GM03348 (cell line): ENCODE results near the gene ELAC2.
A peak's percentile ranks its signal among the peaks of the same experiment; 100 is the strongest.
"Not testable (repeated sequence)": the region's sequence is repeated elsewhere in the genome, so short reads cannot be mapped to it uniquely, and the experiment has no call there.

Experiments
- DNase-seq: peaks from one replicate; pipeline ENCODE4 v3.0.0; 2012; ENCODE audit warnings: low spot score

The ELAC2 gene

GRCh38 chr17:12990041-12990808, 27.6 kb downstream of the ELAC2 start:
- no peak for DNase-seq

DNA sequence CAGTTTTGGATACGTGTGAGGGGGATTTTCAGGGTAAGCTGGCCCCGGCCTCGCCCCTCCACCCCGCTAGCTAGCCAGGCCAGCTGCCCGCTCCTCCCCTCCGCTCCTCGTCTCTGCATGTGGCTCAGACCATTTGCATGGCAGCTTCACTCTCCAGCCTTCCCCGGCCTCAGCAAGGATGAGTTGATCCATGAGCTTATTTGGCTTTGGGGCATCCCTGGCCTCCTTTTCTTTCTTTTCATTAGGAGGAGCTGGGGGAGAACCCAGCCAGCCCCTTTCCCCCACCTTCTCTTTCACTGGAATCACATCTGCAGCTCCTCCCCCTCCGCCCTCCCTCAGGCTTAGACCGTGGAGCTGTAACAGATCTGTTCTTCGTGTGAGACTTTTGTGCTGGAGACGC, 30.7 kb downstream of the ELAC2 start:
- DNase-seq, result no peak

DNA sequence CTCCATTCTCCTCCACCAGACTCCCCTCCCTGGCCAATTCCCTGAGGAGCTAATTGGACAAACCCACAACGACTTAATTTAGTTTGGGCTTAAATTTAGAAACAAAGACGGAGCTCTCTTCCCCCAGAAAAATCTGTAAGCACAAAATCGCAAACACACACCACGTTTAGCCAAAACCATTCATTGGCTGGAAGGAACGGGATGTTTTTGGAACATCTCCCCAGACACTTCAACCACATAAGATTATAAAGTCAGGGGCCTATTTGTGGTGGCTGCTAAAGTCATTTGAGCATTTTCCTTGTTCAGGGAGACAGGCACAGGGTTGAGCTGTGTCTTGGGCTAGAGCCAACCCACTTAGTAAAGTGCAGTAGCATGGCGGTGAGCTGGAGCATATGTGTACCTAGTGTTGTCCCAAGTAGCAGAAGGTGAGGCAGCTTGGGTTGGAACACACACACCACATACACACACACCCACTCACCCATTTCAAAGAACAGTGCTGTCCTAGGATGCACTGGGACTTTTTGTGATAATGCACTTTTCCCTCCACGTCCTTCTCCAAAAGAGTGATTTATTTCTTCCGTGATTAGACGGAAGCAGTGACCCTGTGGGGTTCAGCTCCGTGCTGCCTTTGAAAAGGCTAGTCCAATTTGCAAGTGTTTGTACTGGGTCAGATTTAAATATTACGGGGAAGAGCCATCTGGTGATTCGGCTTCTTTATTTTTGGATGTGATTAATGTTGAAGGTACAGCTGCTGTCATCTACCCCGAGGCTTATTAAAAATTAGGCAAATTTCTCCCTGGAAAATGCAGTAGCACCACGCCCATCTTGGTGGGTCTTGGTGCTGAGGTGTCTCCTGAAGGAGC, 32.2 kb downstream of the ELAC2 start:
- peak; percentile 44 for DNase-seq

DNA sequence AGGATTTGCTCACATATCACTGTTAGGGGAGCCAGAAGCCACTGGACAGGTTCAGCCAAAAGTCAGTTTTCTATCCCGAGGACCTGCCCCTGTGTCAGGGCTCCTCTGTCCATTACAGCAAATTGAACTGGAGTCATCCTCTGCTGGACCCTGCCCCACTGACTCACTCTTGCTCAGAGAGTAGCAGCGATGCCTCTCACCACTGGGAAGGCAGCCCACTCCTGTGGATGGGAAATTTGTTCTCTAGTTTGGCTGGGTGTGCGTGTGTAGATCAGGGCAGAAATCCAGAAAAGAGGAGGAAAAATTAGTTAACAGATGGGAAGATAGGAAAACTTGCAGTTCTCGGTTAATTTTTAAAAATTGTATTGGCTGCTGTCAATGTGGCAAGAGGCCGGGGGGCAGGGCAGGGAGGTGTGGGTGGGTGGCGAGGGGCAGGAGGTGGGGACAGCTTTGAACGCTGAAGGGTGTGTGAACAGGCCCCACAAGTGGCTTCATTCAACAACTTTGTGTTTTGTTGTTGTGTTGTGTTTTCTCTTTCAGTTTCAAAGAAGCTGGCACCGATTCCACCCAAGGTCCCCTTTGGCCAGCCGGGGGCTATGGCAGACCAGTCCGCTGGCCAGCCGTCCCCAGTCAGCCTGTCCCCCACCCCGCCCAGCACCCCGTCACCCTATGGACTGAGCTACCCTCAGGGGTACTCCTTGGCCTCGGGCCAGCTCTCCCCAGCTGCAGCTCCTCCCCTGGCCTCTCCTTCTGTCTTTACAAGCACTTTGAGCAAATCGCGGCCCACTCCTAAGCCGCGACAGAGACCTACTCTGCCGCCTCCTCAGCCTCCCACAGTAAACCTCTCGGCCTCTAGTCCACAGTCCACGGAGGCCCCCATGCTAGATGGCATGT, 33.6 kb downstream of the ELAC2 start:
- peak; percentile 92 for DNase-seq

- DNase-seq, result no peak
Observed at GRCh38 chr17:12982224-12982623, 35.6 kb downstream of the ELAC2 start.

- peak; percentile 62 for DNase-seq
Observed at GRCh38 chr17:12979826-12980500, 37.9 kb downstream of the ELAC2 start.

GRCh38 chr17:12979246-12979645, 38.6 kb downstream of the ELAC2 start:
- DNase-seq, result no peak

GRCh38 chr17:12978787-12979186, 39.0 kb downstream of the ELAC2 start:
- not testable (repeated sequence) for DNase-seq

GRCh38 chr17:12977008-12977751, 40.6 kb downstream of the ELAC2 start:
- peak; percentile 24 for DNase-seq

GRCh38 chr17:12974005-12974531, 43.8 kb downstream of the ELAC2 start:
- peak; percentile 52 for DNase-seq

DNA sequence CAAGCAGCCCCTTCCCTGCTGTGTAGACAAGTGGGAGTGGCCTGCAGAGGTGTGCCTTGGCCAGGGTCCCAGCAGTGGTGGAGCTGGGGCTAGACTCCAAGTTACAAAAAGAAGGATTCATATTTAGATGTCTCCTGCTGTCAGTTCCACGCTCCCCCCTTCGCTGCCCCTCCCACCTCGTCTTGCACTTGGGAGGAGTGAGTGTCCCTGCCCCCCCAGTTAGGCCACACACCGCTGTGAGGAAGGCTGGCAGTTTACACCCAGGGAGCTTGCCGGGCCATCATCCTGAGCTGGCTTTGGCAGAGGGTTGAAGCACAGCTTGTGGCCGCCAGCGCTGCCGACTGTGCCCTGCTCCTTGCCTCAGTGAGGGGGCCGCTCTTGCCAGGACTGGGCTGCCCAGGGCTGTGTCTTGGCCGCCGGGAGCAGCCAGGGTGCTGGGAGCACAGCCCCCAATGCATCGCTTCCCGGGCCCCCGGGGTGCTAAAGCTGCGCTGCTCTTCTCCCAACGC, 44.3 kb downstream of the ELAC2 start:
- DNase-seq, result peak; percentile 40

GRCh38 chr17:12967962-12968361, 49.9 kb downstream of the ELAC2 start:
- no peak for DNase-seq

DNA sequence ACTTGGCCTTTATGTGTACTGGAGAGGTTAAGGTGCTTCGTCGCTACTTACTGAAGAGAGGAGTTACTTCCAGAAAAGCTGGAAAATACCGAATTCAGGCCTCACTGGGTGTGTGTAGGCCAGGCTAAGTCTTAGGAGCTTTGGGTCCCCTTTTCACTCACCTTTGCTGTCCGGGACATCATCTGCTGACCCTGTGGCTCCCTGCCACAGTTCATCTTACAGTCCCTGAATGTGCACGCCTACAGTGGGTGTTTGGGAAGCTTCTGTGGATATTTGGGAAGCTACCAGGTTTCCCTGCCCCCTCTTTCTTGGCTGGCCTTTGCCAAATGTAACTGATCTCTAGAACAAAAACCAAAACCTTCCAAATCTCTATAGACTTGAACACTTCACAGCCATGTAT, 51.4 kb downstream of the ELAC2 start:
- no peak for DNase-seq

GRCh38 chr17:12965988-12966387, 51.8 kb downstream of the ELAC2 start:
- no peak for DNase-seq

- no peak for DNase-seq
Observed at GRCh38 chr17:12964840-12965239, 53.0 kb downstream of the ELAC2 start.

GRCh38 chr17:12964162-12964561, 53.7 kb downstream of the ELAC2 start:
- DNase-seq, result no peak

GRCh38 chr17:12963505-12963904, 54.3 kb downstream of the ELAC2 start:
- no peak for DNase-seq

GRCh38 chr17:12961655-12962054, 56.2 kb downstream of the ELAC2 start:
- no peak for DNase-seq

- peak; percentile 22 for DNase-seq
Observed at GRCh38 chr17:12959441-12959840, 58.4 kb downstream of the ELAC2 start.

DNA sequence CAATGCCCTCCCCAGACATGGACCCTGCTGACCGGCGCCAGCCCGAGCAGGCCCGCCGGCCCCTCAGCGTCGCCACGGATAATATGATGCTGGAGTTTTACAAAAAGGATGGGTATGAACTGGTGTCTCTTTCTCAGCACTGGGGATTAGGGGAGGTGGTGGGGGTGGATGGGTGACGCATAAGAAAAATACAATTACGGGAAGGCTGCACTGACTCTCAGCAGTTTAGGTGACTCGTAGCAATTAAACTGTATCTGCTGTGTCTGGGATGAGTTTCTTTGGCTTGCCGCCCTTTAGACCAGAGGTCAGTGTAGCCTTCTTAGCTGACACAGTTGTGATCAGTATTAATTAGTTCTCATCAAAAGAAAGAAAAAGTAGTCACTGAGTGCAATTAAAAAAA, 59.0 kb downstream of the ELAC2 start:
- DNase-seq, result peak; percentile 21
